AG09319 (cell line): ENCODE results near the gene CACNA2D1.
A peak's percentile ranks its signal among the peaks of the same experiment; 100 is the strongest.

Experiments
- DNase-seq: peaks from one replicate; pipeline ENCODE4 v3.0.0-alpha.2; 2010; ENCODE audit warnings: low read depth; ENCODE audit errors: extremely low read depth
- TF ChIP-seq, protein P1 (sequence below): IDR thresholded peaks from 2 replicates; pipeline ENCODE4 v1.5.1; 2011; ENCODE audit warnings: low read depth, mild to moderate bottlenecking, inconsistent platforms, low read length, moderate library complexity

CACNA2D1 gene

GRCh38 chr7:82443547-82444219, at the start of gene CACNA2D1:
Gene CACNA2D1, minus strand, starts transcription at chr7:82443777.
- peak; percentile 83 for DNase-seq
- TF ChIP-seq, protein P1, sequence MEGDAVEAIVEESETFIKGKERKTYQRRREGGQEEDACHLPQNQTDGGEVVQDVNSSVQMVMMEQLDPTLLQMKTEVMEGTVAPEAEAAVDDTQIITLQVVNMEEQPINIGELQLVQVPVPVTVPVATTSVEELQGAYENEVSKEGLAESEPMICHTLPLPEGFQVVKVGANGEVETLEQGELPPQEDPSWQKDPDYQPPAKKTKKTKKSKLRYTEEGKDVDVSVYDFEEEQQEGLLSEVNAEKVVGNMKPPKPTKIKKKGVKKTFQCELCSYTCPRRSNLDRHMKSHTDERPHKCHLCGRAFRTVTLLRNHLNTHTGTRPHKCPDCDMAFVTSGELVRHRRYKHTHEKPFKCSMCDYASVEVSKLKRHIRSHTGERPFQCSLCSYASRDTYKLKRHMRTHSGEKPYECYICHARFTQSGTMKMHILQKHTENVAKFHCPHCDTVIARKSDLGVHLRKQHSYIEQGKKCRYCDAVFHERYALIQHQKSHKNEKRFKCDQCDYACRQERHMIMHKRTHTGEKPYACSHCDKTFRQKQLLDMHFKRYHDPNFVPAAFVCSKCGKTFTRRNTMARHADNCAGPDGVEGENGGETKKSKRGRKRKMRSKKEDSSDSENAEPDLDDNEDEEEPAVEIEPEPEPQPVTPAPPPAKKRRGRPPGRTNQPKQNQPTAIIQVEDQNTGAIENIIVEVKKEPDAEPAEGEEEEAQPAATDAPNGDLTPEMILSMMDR = peak; percentile 5; the same call in 1 of the 2 replicates

DNA sequence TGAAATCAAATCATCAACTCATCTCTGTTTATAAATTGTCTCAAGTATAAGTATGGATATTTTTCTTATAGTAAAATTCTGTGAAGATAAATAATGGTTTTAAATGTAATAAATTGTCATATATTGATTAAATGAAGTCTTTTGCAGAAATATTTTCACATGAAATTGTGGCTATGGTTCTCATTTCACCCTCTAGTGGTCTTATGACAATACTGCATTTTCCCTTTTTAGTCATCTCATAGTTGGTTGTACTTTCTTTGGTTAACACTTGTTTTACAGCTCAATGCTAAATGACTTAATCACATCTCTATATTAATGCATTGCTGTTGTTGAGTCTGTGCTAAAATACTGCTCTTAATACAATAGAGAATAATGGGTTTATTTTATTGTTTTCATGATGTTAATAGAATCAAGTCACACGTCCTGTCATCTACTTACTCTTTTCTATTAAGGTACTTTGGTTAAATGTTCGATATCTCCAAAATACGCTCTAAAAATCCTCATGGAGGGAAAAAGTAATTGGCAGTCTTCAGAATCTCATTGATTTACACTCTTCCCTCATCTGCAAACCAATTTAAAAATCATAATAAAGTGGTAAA, 38.0 kb upstream of the CACNA2D1 start:
- DNase-seq = peak; percentile 4
- TF ChIP-seq, protein P1 = peak; percentile 76

DNA sequence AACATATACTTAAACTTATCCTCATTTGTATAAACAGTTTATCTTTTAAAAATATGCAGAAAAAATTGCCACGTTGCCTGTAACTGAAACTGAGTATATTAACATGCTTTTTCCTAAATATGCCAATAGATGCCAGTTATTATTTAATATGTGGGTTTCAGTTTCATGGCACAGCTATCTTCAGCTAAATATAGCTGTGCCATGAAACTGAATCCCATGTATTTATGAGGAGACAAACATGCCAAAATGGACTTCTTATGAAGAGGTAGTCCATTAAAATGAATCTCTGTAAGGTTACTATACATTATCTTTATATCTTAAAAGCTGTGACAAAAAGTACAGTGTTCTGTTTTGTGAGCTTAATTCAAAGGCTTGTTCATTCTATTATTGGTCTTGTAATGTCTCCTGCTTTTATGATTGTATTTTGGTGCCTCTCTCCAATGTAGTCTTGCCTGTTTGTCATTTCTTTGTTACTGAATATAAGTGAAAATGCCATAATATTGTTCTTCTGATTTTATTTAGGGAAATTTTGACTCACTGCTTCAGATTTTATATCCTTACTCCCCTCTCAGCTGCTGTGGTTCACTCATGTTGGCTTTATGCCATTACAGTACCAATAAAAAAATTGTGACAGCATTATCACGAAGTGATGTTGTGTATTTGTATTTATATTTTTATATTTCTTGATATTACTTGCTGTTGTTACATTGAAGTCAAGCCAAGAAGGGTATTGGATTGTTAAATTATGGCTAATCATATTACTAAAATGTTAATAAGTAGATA, 34.3 kb upstream of the CACNA2D1 start:
- TF ChIP-seq, protein P1 = no peak
- no peak for DNase-seq

DNA sequence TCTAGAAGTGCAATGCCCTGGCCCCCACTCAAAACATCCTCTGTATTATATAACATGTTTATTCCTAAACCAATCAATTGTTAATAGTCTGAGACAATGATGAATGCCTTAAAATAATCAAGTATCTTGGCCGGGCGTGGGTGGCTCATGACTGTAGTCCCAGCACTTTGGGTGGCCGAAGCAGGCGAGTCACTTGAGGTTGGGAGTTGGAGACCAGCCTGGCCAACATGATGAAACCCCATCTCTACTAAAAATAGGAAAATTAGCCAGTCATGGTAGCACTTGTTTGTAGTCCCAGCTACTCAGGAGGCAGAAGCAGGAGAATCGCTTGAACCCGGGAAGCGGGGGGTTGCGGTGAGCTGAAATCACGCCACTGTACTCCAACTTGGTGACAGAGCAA, 29.4 kb upstream of the CACNA2D1 start:
- no peak for DNase-seq
- TF ChIP-seq, protein P1 = no peak

- no peak for DNase-seq
- TF ChIP-seq, protein P1 = no peak
Measured at GRCh38 chr7:82471351-82472020, 27.9 kb upstream of the CACNA2D1 start.

DNA sequence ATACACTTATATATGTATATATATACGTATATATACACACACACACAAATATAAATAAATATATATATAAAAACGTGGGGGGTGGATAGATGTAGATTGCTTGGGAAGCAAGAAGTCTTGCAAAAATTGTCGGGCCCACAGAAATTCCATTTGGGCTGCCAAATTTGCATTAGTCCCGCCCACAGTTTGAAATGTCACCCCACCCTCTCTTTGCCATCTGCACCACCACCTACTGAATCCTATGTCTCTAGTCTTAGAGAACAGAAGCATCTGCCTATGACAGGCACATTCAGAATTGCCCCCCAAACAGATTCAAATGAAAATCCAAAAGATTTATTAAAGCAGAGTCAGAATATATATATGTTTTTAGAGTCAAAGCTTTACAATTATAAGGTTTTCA, 25.6 kb upstream of the CACNA2D1 start:
- DNase-seq = no peak
- TF ChIP-seq, protein P1 = no peak
